ENCODE results near the gene TJP1. TPM values are rescaled to one million over a fixed set of nuclear protein-coding genes. Genes with fewer than 3 reads are reported as not detected.

Gene TJP1
- total RNA-seq, 4 donors from 2014 or later = 33.2 to 47.2 (median 42.9) TPM

DNA sequence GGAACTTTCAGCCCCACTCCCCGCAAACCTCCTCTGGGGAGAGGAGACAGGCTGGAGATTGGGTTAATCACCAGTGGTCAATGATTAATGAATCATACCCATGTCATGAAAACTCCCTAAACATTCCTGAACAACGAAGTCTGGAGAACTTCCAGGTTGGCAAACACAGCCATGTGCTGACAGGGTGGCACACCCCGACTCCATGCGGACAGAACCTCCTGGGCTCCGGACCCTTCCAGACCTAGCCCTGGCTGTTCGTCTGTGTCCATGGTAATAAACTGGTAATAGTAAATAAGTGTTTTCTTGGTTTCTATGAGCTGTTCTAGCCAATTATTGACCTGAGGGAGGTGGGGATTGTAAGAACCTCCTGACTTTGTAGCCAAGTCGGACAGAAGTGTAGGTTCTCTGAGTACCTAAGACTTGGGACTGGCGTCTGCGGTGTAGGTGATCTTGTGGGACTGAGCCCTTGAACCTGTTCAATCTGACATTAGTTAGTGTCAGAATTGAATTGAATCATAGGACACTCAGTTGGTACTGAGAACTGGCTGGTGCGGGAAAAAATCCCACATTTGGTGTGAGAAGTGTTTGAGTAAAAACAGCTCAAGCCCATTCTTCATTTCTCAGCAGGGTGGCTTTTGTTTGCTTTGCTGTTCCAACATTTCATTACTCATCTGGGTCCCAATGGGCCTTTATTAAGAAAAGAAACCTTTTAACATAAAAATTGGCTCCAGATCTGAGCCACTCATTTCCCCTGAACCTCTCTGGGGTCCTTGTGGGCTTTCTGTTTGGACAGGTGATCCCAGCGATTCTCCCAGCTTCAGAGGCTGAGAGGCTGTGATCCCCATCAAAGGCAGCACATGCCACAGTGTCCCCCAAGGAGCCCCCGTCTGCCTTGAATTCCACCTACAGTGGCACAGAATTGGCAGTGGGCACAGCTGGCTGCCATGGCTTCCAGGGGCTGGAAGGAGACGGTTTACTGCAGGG lies 151.0 kb downstream of the TJP1 start:
- no peak overlapping the region for H3K27ac ChIP-seq
- peaks cover 0 to 3% of the 10 kb centered on the region in 2 donors for H3K4me1 ChIP-seq
- TF ChIP-seq POLR2A (IDR thresholded peaks at IDR 0.05) = no peak
- TF ChIP-seq, protein P1, sequence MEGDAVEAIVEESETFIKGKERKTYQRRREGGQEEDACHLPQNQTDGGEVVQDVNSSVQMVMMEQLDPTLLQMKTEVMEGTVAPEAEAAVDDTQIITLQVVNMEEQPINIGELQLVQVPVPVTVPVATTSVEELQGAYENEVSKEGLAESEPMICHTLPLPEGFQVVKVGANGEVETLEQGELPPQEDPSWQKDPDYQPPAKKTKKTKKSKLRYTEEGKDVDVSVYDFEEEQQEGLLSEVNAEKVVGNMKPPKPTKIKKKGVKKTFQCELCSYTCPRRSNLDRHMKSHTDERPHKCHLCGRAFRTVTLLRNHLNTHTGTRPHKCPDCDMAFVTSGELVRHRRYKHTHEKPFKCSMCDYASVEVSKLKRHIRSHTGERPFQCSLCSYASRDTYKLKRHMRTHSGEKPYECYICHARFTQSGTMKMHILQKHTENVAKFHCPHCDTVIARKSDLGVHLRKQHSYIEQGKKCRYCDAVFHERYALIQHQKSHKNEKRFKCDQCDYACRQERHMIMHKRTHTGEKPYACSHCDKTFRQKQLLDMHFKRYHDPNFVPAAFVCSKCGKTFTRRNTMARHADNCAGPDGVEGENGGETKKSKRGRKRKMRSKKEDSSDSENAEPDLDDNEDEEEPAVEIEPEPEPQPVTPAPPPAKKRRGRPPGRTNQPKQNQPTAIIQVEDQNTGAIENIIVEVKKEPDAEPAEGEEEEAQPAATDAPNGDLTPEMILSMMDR (IDR thresholded peaks at IDR 0.05 in 4 of 5, conservative IDR thresholded peaks at IDR 0.05 in 1 of 5) = no peak
- intact Hi-C loops (cut with DNase I; ENCODE audit: low total_unique reads) = no loop called here
- H3K9me3 ChIP-seq = no peaks in the 10 kb centered on the region
- in situ Hi-C loops (cut with MboI; ENCODE audit: low sequenced_read_pairs in 4 of 4) = no loop called here
- ATAC-seq (no peak), DNase-seq (no peak)
- H3K36me3 ChIP-seq = no peaks in the 10 kb centered on the region
- no peak overlapping the region for H3K4me3 ChIP-seq
- H3K27me3 ChIP-seq = peaks cover 4 to 30% (median 11%) of the 10 kb centered on the region in 3 donors

DNA sequence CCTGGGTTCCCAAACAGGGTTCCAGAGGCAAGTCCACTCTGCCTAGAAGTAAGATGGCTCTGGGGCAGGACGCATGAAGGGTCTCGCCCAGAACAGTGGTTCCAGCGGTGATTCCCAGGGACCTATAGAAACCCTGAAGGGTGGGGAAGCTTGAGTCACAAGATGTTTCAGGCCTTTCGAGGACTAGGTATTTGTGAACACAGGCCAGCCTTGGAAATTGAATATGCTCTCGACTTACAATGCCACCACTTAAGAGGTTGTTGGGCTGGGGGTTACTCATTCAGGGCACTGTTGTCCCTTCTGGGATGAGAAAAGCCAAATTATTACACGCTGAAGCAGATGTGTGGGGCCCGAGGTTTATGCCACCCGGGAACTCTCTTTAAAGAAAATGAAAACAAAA lies 152.0 kb downstream of the TJP1 start:
- intact Hi-C loops (cut with DNase I; ENCODE audit: low total_unique reads) = no loop called here

DNA sequence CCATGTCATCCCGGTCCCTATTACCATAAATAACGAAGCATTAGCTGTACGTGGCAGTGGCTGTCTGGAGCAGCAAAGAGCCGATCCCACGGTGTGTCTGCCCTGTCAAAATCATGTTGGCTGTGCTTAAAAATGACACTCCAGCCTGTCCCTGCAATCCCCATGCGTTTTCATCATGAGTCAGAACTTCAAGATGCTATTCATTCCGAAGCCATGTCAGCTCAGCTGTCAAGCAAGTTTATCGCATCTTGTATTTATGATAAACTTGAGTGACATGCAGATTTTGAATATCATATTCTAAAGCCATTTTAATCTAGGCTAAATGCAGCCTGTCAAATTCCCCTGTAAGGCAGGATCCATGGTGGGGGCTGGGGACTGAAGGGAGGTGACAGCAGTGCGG lies 152.4 kb downstream of the TJP1 start:
- no peak for ATAC-seq
- TF ChIP-seq POLR2A (IDR thresholded peaks at IDR 0.05) = no peak
- TF ChIP-seq, protein P1 (IDR thresholded peaks at IDR 0.05 in 4 of 5, conservative IDR thresholded peaks at IDR 0.05 in 1 of 5) = no peak
- Histone ChIP-seq H3K36me3 (no peaks in the 10 kb centered on the region), H3K9me3 (no peaks in the 10 kb centered on the region), H3K27ac (no peak overlapping the region), H3K27me3 (peaks cover 0 to 15% (median 0%) of the 10 kb centered on the region in 3 donors), H3K4me1 (peaks cover 0 to under 1% of the 10 kb centered on the region in 2 donors), H3K4me3 (no peak overlapping the region)
- no peak for DNase-seq
- in situ Hi-C loops (cut with MboI; ENCODE audit: low sequenced_read_pairs in 4 of 4) = no loop called here
- intact Hi-C loops (cut with DNase I; ENCODE audit: low total_unique reads) = loop anchor here (10.0 kb wide), 2 partner anchors 275 to 405 kb away; no protein-coding TSS in a partner anchor

More for the DNA sequence above, 152.0 kb downstream of the TJP1 start:
- H3K9me3 ChIP-seq = no peaks in the 10 kb centered on the region
- DNase-seq (no peak), ATAC-seq (no peak)
- no peak overlapping the region for H3K27ac ChIP-seq
- in situ Hi-C loops (cut with MboI; ENCODE audit: low sequenced_read_pairs in 4 of 4) = no loop called here
- no peak for TF ChIP-seq POLR2A (IDR thresholded peaks at IDR 0.05)
- TF ChIP-seq, protein P1 (IDR thresholded peaks at IDR 0.05 in 4 of 5, conservative IDR thresholded peaks at IDR 0.05 in 1 of 5) = no peak
- no peaks in the 10 kb centered on the region for H3K36me3 ChIP-seq
- H3K4me3 ChIP-seq = no peak overlapping the region
- peaks cover 2 to 20% (median 3%) of the 10 kb centered on the region in 3 donors for H3K27me3 ChIP-seq
- peaks cover 0 to 3% of the 10 kb centered on the region in 2 donors for H3K4me1 ChIP-seq

DNA sequence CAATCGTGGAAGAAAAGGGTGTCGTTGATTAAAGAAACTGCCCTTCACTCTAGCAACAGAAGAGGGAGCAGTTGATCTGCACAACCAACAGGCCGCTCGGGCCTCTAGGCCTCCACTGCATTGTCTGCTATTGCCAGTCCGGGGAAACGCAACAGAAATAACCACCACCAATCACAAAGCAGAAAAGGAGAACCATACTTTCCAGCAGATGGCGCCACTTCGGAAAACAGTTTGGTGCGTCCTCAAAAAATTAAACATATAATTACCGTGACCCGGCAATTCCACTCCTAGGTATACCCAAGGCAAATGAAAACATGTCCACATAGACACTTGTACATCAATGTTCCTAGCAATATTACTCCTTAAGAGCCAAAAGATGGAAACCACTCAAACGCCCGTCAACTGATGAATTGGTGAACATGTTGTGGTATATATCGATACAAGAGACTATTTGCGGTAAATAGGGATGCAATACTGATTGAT lies 154.1 kb downstream of the TJP1 start:
- in situ Hi-C loops (cut with MboI; ENCODE audit: low sequenced_read_pairs in 4 of 4) = no loop called here

More for the DNA sequence above, 154.1 kb downstream of the TJP1 start:
- Histone ChIP-seq H3K27ac (no peak overlapping the region), H3K27me3 (no peaks in the 10 kb centered on the region), H3K4me1 (no peaks in the 10 kb centered on the region), H3K36me3 (no peaks in the 10 kb centered on the region), H3K9me3 (no peaks in the 10 kb centered on the region), H3K4me3 (no peak overlapping the region)
- DNase-seq = no peak
- intact Hi-C loops (cut with DNase I; ENCODE audit: low total_unique reads) = loop anchor here (10.0 kb wide), 2 partner anchors 277 to 407 kb away; no protein-coding TSS in a partner anchor
- ATAC-seq = no peak
- no peak for TF ChIP-seq POLR2A (IDR thresholded peaks at IDR 0.05)
- TF ChIP-seq, protein P1 (IDR thresholded peaks at IDR 0.05 in 4 of 5, conservative IDR thresholded peaks at IDR 0.05 in 1 of 5) = peak; percentile 27 to 67 (median 50)
